K562 (cell line): ENCODE results near the gene KLF5. TPM values are rescaled to one million over a fixed set of nuclear protein-coding genes. Genes with fewer than 3 reads are reported as not detected.

ENCODE experiments used
- polyA plus RNA-seq, 8 experiments: library from polyadenylated mRNA; depleted of rRNA in 4 of 8; stranded (reverse) in 5 of 8; unstranded in 3 of 8; fragments of >200 nt; fragmentation: Nextera tagmentation in 2 of 8; fragmentation: Illumina TruSeq in 1 of 8; extraction: Ambion mirVana in 2 of 8; extraction: Trizol in 1 of 8; gene quantifications; 2 replicates each; pipeline versions ENCODE4 v1.2.1 to v1.2.3, GENCODE V29; 2011 to 2014; ENCODE audit warnings: inconsistent platforms in 1 of 8, missing spikeins in 1 of 8
- total RNA-seq, 7 experiments: library from RNA; depleted of rRNA in 6 of 7; stranded (reverse); fragments of >200 nt in 6 of 7; fragmentation: Illumina TruSeq in 2 of 7; extraction: Trizol in 2 of 7; gene quantifications; 2 replicates each; pipeline versions ENCODE4 v1.2.1 to v1.2.3, GENCODE V29; 2011 to 2021; ENCODE audit warnings: low replicate concordance in 1 of 7
- TF ChIP-seq, protein P1 (sequence below), 2 experiments: fragments of 450-650 bp; IDR thresholded peaks; 2 replicates each; pipeline ENCODE4 v1.6.1; 2016; ENCODE audit warnings: mild to moderate bottlenecking in 2 of 2, borderline replicate concordance in 1 of 2, low read depth in 1 of 2, moderate library complexity in 1 of 2

KLF5 gene
- total and polyA plus RNA-seq, 9 of the 15 experiments (the other 6 are each of a cell fraction or from before 2014, with no cell fraction given), result 0.17 to 1.0 (median 0.36) TPM

DNA sequence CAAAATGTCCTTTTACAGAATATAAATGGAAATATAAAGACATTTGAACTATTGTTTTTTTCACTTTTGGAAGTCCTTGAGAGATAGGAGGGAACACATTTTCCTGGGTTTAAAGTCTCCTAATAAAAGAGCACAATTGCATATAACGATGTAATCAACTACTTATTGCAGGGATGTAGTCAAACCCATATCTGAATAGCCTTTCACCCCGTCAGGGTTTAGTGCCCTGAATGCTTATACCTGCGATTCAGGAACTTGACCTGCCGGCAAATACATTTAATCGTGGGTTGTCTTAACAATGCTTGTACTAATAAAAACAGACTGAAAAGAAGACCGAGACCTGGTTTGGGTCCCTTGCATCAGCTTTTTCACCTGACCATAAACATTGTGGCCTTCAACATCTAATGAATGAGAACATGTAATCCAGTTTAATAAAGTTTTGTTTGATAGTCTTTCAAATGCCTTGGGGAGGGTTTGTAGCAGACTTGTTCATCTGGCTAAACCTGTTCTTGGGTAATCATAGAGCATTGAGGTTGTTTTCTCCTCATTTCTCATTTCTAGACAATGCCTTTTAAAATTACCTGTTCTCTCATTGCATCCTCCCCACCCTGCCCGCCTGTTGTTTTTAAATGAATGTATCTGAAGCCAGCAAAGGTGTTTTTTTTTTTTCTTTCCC, 7.0 kb downstream of the KLF5 start (continued):
- TF ChIP-seq, protein P1, sequence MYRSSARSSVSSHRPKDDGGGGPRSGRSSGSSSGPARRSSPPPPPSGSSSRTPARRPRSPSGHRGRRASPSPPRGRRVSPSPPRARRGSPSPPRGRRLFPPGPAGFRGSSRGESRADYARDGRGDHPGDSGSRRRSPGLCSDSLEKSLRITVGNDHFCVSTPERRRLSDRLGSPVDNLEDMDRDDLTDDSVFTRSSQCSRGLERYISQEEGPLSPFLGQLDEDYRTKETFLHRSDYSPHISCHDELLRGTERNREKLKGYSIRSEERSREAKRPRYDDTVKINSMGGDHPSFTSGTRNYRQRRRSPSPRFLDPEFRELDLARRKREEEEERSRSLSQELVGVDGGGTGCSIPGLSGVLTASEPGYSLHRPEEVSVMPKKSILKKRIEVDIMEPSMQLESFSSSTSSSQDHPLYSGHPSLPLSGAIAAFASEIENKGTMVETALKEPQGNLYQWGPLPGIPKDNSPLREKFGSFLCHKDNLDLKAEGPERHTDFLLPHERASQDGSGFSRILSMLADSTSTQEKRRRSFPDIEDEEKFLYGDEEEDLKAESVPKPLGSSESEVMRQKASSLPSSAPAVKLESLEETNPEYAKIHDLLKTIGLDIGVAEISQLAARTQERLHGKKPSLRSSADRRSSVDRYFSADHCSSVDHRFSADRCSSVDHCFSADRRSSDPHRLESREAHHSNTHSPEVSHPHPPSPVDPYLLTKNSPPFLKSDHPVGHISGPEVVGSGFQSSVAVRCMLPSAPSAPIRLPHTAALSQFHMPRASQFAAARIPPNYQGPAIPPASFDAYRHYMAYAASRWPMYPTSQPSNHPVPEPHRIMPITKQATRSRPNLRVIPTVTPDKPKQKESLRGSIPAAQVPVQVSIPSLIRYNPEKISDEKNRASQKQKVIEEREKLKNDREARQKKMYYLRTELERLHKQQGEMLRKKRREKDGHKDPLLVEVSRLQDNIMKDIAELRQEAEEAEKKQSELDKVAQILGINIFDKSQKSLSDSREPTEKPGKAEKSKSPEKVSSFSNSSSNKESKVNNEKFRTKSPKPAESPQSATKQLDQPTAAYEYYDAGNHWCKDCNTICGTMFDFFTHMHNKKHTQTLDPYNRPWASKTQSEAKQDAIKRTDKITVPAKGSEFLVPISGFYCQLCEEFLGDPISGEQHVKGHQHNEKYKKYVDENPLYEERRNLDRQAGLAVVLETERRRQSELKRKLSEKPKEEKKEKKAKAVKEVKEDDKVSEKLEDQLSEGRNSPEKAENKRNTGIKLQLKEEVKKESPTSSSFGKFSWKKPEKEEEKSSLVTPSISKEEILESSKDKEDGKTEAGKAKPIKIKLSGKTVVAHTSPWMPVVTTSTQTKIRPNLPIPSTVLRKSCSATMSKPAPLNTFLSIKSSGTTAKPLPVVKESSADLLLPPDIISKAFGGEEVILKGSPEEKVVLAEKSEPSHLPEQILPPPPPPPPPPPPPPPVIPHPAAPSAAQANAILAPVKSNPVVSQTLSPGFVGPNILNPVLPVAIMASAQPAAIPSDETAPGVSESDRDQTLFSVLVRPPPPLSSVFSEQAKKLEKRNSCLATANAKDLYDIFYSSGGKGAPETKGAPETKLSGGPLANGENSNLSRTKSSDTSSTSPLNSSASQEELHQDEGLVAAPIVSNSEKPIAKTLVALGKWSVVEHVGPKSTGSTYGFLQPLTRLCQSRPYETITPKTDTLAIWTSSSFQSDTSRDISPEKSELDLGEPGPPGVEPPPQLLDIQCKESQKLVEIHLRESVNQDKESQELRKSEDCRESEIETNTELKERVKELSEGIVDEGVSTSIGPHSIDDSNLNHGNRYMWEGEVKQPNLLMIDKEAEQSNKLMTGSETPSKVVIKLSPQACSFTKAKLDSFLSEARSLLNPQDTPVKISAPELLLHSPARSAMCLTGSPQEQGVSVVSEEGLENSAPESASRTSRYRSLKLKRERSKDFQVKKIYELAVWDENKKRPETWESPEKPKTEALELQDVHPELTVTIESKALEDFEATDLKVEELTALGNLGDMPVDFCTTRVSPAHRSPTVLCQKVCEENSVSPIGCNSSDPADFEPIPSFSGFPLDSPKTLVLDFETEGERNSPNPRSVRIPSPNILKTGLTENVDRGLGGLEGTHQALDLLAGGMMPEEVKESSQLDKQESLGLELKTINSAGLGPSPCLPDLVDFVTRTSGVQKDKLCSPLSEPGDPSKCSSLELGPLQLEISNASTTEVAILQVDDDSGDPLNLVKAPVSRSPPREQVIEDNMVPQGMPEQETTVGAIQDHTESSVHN (IDR thresholded peaks at IDR 0.05; ENCODE audit: borderline replicate concordance in 1 of 2, low read depth in 1 of 2), result no peak
